22Rv1 (cell line): Measurements from ENCODE around the gene MAML3.

Experiments
- H3K27ac ChIP-seq: fragments of 450-650 bp; 2 replicates; pipeline ENCODE4 v1.5.1; 2017
- CTCF ChIP-seq: fragments of 450-650 bp; IDR thresholded peaks from 2 replicates; pipeline ENCODE4 v1.5.1; 2017; ENCODE audit warnings: mild to moderate bottlenecking
- ZFX ChIP-seq: fragments of 450-650 bp; IDR thresholded peaks from 2 replicates; pipeline ENCODE4 v1.6.1; 2017; ENCODE audit warnings: antibody characterized with exemption, borderline replicate concordance

The MAML3 gene

GRCh38 chr4:140080883-140081282 is 73.1 kb downstream of the MAML3 start:
- H3K27ac ChIP-seq = no peak overlapping the region
- TF ChIP-seq CTCF = no peak
- no peak for TF ChIP-seq ZFX

GRCh38 chr4:140078366-140078765 is 75.6 kb downstream of the MAML3 start:
- H3K27ac ChIP-seq = no peak overlapping the region
- TF ChIP-seq ZFX (no peak), CTCF (no peak)

DNA sequence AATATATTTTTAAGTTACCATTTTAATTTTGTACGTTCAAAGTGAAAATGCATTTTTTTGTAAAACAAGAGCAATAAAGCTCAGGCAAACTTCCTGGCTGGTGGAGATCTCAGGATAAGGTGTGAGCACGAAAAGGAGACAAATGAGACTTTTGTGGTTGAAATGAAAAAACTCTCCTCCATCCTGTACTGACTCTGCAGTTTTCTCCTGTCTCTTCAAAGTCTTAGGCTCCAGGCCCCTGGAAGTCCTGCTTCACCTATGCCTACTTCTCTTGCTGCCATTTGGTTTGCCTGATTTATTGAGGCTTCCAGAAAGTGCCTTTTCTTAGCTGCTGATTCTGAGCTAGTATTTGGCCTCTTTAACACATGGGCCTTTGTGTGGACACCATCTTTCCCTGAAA is 77.7 kb downstream of the MAML3 start:
- no peak overlapping the region for H3K27ac ChIP-seq
- TF ChIP-seq CTCF = no peak
- TF ChIP-seq ZFX = no peak

GRCh38 chr4:140071806-140072205 is 82.2 kb downstream of the MAML3 start:
- TF ChIP-seq CTCF = no peak
- no peak for TF ChIP-seq ZFX
- H3K27ac ChIP-seq = no peak overlapping the region

DNA sequence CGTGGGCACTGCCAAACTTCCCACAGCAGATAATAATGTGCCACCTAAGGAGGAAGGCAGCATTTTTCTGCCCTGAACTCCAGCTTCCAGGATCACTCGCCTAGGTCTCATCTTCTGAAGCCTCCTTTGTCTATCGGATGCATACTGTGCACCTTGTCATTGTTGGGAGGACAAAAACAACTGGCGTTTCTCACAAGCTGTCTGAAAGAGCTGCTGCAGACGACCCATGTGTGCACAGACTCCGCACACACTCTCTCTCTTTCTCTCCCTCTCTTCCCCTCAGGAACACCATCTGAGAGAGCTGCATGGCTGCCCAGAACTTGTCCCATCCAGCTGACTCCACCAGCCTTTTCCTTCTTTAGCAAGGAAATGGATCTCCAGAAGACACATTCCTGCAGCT is 83.0 kb downstream of the MAML3 start:
- H3K27ac ChIP-seq = no peak overlapping the region
- TF ChIP-seq CTCF (no peak), ZFX (no peak)

GRCh38 chr4:140070366-140070765 is 83.6 kb downstream of the MAML3 start:
- H3K27ac ChIP-seq = no peak overlapping the region
- TF ChIP-seq ZFX = no peak
- no peak for TF ChIP-seq CTCF

DNA sequence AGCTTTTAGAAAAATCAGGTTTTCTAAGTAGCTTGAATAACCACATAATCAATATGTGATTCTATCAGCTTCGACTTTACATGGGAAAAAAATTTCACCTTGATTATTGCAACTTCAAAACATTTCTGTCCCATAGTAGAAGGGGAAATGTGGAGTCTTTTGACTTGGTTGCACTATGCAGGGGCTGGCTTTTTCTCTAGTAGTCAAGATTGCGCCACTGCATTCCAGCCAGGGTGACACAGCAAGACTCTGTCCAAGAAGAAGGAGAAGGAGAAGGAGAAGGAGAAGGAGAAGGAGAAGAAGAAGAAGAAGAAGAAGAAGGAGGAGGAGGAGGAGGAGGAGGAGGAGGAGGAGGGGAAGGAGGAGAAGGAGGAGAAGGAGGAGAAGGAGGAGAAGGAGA is 84.9 kb downstream of the MAML3 start:
- no peak overlapping the region for H3K27ac ChIP-seq
- TF ChIP-seq CTCF (no peak), ZFX (no peak)
